GM19324 (cell line): ENCODE results near the gene EIF4G3.
A peak's percentile ranks its signal among the peaks of the same experiment; 100 is the strongest.

Source experiments
- ATAC-seq: cut with Tn5 transposase; IDR thresholded peaks from one replicate; pipeline ENCODE4 v1.9.1; 2021; ENCODE audit warnings: mild to moderate bottlenecking, moderate library complexity; ENCODE audit not compliant: unreplicated experiment, low FRiP score

The EIF4G3 gene

DNA sequence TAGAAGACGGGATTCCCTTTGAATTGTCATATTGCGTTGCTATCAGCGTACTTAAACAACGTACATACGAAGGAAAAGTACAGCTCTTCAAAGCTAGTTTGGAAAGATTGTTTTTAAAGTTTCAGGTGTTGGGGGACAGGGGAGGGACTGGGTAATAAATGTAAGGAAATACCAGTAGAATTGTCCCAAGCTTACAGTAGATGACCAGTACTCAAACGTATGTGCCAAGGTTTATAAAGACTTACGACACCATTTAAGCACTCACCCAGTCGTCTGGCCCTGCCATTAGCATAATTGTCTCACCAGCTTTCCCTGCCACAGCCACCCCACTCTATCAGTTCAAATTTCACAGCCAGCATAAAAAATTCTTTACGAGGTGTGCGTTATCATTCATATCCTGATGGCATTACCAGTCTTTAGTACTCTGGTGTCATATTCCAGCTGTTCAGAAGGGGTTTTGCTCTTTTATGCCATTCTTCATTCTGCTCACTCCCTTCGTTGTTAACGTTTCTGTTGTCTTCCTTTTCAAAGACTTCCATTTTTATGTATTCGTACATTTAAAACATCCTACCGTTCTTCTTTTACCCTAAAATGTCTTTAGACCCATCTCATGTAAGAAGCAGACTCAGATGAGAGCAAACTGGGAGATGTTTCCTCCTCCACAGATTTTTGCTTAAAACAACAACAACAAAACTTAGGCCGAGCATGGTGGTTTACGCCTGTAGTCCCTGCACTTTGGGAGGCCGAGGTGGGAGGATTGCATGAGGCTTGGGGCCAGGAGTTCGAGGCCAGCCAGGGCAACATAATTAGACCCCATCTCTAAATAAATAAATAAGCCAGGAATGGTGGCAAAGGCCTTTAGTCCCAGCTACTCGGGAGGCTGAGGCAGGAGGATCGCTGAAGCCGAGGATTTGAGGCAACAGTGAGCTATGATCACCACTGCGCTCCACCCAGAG, 388.6 kb downstream of the EIF4G3 start:
- no peak for ATAC-seq

DNA sequence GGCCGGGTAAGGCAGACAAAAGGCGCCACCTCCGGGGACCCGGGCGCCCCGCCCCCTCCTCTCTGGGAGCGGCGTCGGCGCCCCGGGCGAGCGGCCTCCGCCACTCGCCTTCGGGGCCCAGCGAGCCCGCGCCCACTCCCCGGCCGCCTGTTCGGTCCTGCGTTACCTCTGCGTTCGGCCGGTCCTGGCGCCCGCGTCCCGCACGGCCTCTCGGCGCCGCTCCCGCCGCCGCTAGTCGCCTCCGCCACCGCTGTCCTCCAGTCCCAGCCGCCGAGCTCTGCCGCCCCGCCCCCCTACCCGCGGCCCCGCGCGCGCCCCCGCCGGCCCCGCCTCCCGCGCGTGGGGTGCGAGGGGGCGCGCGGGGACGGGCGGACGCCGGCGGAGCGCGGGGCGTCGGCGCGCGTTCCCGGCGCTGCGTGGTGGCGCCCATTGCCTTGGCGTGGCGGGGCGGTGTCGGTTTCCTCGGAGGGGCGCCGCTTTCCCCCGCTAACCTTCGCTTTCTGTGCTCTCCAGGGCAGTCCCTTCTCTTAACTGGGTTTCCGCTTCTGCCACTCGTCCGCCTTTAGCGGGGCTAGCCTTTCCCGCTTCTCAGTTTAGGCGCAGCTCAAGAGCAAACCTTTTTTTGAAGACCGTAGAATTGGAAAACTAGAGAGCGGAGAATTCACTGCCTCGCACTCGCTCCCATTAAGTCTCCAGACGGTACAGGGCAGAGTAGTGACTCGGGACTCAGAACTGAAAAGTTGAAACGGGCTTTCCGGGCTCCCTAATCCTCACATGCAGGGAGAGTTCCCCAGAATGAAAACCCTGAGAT, 389.5 kb downstream of the EIF4G3 start, which contains the start of gene HP1BP3:
Gene HP1BP3 (minus strand): TSS at position 279 of the 811 bp plus-strand sequence. CDS start 6,867 bp downstream, outside the sequence.
- ATAC-seq: peak; percentile 61

DNA sequence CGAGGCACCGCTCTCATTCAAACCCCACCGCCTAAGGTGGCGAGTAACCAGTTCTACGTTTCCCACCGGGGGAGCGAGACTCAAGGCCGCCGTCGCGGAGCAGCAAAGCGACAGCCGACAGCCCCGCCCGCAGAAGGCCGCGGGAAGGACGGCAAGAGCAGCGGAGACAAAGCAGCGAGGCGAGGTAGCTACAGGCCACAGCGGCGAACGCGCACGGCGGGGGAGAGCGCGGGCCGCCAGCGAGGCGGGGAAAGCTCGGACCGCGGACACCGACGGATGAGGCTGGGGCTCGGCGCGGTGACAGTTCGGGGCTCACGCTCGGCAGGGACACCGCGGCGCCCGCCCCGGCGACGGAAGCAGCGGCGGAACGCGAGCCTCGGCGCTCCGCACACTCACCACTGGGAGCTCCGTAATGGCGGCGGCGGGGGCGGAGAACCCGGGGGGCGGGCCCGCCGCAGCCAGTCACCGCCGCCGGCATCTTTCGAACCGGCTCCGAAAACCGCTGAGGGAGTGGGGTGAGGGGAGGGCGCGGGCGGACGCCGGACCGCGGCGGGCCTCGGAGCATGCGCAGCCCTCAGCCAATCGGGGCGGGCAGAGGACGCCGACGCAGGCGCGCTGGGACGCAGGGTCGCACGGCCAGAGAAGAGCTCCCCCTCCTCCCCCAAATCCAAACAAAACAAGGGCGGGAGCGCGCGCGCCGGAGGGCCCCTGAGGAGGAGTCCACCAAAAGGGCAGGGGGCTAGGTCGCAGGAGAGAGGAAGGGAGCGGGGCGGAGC, 390.3 kb downstream of the EIF4G3 start:
- peak; percentile 81 for ATAC-seq

DNA sequence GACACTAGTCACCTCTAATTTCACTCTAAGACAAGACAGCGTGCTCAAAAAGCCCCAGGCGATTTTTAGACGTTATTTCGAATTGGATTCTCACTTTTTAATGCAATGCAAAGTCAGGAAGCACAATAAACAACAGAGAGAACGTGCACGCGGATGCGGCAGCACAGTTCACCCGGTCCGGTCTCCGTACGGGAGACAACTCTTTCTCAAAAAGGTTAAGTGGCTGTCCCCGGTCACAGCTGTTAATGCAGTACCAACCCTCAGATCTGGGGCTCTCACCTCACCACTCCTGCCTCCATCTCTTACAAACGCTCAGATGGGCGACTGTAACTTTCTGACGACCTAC, 390.8 kb downstream of the EIF4G3 start:
- ATAC-seq: no peak

DNA sequence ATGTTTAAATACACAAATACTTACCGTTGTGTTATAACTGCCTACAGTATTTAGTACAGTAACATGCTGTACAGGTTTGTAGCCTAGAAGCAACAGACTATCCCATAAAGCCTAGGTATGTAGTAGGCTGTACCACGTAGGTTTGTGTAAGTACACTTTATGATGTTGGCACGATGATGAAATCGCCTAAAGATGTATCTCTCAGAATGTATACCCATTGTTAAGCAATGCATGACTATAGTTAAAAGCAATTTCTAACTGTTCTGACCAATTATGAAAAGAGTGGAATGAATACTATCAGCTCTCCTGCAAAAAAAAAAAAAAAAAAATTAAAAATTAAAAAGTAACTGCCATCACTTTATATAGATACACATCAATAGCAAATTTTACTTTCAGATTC, 401.0 kb downstream of the EIF4G3 start:
- ATAC-seq: no peak

DNA sequence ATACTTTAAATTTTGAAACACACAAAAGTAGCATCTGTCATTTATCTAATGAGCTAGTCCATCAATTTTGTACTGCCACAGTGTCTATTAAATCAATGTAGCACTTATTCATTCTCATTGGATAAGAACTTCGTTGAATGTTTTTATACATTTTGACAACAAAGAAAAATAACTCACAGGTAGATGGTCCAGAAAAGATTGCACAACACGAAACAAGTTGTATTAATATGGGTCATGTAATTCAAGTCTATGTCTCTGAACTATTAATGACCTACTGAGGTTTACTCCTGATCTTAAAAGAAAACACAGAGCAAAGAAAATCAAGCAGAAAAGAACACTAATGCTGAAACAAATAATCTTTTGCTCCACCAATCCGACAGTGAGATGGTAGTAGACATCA, 404.9 kb downstream of the EIF4G3 start:
- no peak for ATAC-seq

DNA sequence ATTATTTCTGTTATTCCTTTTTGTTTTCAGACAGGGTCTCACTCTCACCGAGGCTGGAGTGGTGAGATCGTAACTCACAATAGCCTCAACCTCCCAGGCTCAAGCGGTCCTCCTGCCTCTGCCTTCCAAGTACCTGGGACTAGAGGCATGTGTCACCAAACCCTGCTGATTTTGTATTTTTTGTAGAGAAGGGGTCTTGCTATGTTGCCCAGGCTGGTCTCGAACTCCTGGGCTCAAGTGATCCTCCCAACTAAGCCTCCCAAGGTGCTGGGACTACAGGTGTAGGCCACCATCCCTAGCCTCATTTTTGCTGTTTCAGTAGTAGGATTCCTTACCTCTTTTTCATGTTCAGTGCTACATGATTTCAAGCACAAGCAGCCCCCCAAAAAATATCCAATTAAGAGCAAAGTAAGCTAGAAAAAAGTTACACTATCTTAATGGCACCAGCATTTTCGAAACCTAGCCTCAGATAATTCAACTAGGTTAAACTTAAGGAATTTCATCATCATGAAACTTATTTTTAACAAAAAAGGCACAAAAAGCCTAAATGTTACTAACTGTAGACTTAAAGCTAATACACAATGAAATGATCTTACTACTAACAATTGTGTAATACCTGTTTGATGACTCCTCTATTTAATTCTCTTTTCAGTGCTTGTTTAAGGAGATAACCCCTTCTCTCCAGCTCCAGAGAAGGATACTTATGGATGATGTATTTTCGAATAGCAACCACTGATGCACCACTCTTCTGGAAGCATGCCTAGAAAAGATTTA, 406.2 kb downstream of the EIF4G3 start:
- ATAC-seq: no peak

DNA sequence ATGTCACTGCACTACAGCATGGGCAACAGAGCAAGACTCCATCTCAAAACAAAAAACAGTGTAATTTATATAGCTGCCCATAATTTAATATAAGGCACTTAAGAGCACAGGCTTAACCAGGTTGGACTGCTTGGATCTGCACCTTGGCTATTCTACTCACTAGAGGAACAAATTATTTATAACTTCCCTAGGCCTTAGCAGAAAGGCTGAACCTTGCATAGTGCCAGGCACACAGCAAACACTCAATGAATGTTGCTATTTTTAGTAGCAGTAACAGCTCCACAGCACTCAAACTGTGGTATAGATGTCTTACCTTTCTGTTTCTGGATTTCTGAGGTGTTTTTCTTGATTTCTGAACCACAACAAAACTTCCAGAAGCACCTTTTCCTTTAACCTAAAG, 409.4 kb downstream of the EIF4G3 start:
- no peak for ATAC-seq

DNA sequence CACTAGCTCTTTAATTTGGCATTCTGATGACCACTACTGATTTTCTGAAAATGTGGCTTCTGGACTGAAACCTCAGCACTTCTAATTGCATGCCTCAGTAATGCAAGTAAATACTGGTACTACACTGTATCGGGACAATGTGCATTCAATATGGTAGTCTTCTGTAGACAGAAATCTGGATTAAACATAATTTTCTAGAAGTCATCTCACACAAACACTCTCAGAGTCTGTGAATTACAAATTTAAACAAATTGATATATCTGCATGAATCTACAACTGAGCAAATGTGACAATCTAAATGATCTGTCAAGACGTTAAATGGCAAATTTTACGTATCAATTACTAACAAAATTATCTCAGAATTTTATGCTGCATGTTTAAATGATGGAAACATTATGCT, 413.3 kb downstream of the EIF4G3 start:
- no peak for ATAC-seq

DNA sequence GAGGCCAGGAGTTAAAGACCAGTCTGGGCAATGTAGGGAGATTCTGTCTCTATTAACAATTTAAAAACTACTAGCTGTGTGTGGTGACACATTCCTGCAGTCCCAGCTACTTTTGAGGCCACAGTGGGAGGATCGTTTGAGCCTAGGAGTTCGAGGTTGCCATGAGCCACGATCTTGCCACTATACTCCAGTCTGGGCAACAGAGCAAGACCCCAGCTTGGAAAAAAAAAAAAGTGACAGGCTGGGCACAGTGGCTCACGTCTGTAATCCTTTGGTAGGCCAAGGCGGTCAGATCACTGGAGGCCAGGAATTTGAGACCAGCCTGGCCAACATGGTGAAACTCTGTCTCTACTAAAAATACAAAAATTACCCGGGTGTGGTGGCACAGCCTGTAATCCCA, 416.4 kb downstream of the EIF4G3 start:
- no peak for ATAC-seq
